Activated naive CD4-positive, alpha-beta T cell (primary cell): ENCODE results near the gene RASGRF1.
"Not testable (repeated sequence)": the region's sequence is repeated elsewhere in the genome, so short reads cannot be mapped to it uniquely, and the experiment has no call there.

Experiments used
- DNase-seq, 4 experiments: peaks; one replicate each; lab custom pipeline; 2025; lab: John Stamatoyannopoulos, UW

Gene RASGRF1, protein sequence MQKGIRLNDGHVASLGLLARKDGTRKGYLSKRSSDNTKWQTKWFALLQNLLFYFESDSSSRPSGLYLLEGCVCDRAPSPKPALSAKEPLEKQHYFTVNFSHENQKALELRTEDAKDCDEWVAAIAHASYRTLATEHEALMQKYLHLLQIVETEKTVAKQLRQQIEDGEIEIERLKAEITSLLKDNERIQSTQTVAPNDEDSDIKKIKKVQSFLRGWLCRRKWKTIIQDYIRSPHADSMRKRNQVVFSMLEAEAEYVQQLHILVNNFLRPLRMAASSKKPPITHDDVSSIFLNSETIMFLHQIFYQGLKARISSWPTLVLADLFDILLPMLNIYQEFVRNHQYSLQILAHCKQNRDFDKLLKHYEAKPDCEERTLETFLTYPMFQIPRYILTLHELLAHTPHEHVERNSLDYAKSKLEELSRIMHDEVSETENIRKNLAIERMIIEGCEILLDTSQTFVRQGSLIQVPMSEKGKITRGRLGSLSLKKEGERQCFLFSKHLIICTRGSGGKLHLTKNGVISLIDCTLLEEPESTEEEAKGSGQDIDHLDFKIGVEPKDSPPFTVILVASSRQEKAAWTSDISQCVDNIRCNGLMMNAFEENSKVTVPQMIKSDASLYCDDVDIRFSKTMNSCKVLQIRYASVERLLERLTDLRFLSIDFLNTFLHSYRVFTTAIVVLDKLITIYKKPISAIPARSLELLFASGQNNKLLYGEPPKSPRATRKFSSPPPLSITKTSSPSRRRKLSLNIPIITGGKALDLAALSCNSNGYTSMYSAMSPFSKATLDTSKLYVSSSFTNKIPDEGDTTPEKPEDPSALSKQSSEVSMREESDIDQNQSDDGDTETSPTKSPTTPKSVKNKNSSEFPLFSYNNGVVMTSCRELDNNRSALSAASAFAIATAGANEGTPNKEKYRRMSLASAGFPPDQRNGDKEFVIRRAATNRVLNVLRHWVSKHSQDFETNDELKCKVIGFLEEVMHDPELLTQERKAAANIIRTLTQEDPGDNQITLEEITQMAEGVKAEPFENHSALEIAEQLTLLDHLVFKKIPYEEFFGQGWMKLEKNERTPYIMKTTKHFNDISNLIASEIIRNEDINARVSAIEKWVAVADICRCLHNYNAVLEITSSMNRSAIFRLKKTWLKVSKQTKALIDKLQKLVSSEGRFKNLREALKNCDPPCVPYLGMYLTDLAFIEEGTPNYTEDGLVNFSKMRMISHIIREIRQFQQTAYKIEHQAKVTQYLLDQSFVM (N-terminal part only)

DNA sequence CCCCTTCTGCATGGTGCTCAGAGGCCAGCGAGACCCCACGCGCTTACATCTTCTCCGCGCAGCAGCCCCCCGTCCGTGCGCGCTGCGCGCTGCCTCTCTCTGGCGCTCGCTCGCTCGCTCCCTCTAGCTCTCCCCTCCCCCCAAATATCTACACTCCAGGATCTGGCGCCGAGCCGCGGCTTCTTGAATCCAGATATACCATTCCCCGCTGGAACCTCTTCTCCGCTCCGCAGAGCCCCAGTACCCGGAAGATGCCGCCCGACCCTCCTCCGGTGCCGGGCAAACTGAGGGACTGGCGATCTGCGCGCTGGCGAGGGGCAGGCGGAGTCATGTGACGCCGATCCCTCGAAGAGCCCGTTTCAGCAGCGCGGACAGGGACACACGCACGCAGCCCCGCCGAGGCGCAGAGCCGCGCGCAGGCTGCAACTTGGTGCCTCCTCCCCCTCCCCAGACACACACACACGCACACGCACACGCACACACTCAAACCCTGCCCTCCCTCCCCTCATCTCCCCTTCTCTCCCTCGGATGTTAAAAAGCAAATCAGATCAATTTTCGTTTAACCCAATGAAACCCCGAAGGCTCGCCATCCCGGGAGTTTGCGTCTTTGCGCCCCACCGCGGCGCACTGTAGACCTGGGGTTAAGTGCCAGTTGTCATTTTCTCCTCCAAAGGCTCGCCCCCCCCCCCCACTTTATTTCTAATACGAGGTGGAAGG is at the start of gene RASGRF1:
RASGRF1 (minus strand) TSS at position 294 of the 717 bp plus-strand sequence; CDS start at position 12, 282 bp downstream.
- DNase-seq: no peak

DNA sequence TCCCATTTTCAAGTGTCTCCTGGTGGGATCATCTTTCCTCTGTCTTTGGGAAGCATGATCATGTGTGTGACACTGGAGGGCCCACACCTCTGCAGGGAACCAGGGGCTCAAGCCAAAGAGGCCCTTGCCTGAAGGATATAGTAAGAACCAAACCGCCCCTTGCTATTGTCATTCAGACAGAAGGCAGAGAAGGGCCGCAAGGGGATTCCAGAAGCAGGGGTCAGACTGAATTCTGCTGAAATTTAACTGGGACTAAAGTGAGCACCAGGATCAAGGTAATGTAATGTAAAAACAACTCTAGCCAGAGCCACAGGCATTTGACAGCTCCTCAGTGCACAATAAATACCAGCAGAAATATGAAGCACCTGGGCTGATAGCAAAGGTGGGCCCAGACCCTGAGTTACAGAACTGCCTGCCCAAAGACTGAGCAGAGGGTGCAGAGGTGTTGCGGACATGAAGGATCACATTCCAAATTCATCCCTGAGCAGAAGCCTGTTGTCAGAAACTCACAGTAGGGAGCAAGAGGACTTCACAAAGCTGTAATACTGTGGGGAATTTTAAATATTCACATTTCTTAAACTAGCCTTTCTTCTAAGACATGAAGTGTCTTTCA is 46.0 kb upstream of the RASGRF1 start:
- no peak for DNase-seq

DNA sequence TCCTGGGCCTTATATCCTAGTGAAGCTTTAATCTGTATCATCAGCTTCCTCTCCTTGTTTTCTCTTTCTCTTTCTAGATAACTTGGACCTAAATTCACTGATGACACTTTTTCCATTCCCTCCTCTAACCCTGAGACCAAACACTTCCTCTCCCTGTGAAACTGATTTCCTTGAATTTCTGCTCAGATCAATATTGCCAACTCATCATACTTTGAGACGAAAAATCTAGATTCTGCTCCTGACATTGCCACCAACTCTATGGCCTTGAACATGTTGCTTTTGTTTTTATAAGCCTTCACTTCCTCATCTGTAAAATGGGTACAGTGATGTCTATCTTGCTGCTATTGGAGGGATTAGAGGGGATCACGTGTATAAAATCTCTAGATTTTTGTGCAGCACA is 42.7 kb upstream of the RASGRF1 start:
- no peak for DNase-seq

DNA sequence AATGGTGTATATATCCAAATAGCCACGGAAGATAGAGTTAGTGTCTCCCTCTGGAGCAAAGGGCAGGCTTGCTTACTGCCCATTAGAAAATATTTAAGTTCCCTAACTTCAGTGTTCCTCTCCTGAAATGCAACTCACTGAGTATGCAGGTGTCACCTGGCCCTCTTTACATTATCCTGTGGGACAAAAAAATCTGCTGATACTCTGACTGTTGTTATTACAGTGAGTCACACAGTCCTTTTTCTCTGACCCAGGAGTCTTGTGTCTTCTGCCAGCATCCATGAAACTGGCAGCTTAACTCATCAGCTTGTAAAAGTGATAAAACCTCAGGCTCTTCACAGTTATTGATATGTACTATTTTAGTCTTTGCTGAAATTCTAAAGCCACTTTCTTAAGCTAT is 42.2 kb upstream of the RASGRF1 start:
- DNase-seq: no peak

DNA sequence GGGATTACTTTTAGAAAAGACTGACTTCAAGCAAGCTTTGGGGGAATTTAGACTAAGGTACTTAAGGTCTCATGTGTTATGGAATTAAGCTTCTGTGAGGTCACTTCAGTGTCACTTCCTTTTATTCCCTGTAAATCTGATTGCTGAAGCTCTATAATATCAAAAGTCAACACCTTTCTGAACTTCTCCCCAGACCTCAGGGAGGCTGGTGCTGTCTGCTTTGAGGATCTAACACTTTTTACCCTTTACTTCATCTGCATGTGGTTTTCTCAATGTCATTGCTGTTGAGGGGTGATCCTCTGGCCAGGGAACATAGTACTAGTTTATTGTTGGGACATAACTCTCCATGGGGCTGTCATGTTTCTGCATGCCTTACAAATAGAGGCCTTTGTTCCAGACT is 41.8 kb upstream of the RASGRF1 start:
- DNase-seq: no peak

DNA sequence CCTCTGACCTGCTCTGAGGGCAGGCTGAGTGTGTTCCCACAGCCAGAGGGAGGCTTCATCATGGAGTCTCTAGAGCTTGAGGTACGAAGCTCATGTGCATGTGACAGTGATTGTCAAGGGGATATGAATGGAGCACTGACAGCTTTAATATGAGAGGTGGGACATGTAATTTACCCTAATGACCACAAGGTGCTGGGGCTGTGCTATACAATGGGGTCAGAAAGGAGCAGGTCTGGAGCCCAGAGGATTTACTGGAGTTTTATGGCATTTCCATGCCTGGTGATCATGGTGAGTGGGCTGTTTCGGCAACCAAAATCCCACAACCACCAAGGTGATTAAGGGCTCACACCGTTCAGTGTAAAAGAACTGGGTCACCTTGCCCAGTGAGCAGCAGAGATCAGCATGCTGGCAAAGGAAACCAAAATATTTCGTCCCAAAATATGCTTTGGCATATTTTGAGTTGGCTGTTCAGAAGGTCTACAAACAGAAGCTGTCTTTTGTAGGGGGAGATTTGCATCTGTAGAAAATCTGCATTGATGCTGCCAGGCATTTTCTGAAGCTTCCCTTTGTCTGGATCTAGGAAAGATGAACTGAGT is 40.1 kb upstream of the RASGRF1 start:
- DNase-seq: no peak

DNA sequence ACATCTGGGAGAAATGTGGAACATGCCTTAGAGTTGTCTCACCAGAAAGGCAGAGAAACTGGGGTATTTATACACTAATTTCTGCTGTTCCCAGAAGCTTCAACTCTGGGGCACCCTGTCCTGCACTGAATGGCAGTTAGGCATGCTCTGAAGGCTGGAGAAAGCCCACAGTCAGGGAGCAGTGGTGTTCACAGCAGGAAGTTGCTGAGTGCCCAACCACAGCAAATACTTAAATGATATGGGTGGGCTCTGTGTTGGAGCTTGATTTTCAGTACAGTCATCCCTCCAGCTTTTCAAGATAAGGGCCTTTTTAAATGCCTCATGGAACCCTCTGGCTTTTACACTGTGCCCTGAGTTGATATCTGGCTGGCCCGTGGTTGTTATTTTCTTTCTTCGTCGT is 38.7 kb upstream of the RASGRF1 start:
- no peak for DNase-seq

DNA sequence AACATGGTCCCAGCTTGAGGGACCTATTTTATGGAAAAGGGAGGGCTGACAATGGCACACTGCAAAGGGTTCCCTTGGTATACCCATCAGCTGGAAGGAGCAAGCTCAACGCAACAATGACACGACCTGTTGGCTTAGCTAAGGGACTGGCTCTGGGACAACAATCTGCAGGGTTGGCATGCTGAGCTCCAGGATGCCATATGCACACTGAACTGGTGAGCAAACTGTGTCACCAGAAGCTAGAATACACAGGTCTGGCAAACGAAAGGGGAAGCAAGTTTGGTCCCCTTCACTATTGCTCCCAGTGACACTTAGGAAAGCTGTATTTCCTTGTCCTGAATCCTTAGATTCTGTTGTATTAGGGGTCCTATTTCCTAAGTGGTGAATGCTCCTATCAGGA is 38.0 kb upstream of the RASGRF1 start:
- no peak for DNase-seq

DNA sequence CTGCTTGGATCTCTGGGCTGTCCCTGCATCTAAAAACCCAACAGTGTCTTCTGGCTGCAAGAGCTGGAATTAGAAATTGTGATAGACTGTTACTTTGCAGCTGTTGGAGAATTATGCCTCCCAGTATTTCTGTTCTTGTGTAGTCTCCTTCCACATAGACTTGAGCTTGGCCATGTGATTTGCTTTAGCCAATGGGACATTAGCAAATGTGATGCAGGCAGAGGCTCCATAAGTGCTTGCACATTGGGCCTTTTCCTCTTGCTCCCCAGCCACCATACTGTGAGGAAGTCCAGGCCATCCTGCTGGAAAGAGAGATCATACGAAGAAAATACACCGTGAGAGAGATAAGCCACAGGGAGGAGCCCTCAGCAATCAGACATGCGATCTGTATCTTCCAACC is 33.8 kb upstream of the RASGRF1 start:
- no peak for DNase-seq

DNA sequence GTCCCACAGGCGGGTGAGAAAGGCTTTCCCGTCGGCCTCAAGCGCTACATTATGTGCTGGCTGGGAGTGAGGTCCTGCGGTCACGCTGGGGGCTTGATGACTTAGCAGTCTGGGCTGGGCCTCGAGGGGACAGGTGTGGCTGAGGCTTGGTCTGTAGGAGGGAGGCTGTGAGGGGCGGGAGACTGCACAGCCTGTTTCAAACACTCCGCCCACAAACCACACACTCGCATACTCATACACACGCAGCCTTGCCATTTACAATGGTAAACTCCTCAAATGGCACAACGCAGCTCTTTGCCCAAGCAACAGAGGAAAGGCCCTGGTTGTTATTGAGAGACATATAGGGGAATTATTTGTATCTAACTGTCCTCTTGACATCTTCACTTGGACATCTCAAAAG is 32.4 kb upstream of the RASGRF1 start:
- no peak for DNase-seq

DNA sequence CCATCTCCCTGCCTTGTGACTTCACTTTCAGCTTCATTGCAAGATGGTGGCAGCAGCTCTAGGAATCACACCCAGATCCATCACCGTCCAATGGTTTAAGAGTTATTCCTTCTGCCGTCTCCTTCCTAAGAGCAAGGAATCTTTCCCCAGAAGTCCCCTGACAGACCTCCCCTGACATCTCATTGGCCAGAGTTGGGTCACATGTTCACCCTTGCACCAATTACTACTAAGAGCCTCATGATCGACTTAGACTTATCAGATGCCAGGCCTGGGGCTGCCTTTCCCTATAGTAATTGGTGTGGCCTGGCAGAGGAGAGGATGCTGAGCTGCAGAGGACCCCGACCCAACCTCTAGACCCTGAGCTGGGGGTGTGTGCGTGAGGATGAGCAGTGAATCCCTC is 31.8 kb upstream of the RASGRF1 start:
- no peak for DNase-seq

DNA sequence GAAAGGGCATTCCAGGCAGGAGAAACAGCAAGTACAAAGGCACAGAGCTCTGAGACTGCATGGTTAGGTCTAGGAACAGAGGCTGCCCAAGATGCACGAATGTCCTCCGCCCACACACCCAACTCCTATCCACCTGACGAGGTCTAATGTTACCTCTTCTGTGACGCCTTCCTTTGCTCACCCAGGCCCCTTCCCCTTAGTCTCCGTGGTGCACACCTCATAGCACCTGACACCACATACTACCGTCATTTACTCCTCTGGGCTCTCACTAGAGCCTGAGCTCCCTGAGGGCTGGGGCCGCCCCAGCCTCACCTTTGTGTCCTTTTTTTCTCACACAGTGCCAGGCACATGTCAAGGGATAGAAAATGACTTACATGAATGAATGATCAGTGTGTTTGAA is 31.0 kb upstream of the RASGRF1 start:
- no peak for DNase-seq

DNA sequence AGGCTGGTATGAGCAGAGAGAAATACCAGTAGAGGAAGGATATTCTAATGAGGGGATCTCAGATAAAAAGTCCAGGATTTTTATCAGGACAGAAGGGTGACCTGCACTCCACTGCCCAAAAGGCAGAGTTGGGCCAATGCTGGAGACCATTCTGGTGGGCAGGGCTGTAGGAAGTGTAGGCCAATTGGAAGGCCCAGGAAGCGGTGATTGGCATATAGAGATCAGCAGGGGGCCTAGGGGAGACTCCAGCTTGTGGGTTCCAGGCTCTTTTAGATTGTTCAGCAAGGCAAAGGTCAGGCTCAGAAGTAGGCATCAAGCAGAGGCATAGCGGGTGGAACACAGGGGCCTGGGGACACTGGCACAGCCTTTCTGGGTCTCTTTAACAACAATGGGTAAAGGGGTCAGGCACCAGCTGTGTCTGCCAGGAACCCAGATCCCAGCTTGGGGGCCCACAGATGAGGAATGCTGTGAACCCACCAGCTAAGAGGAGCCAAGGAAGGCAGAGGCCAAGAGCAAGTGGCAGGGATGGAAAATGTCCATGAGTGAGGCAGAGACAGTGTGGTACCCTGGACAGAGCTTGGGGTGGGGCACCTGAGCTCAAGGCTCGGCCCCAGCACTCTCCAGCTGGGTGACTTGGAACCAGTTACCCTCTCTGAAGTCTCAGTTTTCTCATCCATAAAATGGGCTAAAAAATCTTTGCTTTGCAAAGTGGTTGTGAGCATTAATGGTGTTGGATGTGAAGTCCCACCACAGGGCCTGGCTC is 27.0 kb upstream of the RASGRF1 start:
- DNase-seq: no peak

DNA sequence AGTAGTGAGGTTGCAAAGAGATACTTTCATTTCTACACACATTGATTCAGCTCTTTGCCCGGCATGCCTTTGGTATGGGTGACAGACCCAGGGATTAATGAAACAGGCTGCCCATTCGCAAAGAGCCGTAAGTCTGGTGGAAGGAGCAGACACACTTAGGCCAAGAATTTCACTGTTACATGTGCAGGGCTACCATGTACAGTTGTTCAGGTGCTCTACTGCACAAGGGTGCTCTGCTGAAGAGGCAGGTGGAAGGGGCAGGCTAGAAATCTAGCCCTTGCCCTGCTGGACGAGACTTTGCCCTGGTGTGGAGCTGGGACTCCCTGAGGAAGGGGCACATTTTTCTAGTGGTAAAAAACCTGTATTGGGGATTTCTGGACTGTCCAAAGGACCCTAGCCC is 26.2 kb upstream of the RASGRF1 start:
- no peak for DNase-seq

DNA sequence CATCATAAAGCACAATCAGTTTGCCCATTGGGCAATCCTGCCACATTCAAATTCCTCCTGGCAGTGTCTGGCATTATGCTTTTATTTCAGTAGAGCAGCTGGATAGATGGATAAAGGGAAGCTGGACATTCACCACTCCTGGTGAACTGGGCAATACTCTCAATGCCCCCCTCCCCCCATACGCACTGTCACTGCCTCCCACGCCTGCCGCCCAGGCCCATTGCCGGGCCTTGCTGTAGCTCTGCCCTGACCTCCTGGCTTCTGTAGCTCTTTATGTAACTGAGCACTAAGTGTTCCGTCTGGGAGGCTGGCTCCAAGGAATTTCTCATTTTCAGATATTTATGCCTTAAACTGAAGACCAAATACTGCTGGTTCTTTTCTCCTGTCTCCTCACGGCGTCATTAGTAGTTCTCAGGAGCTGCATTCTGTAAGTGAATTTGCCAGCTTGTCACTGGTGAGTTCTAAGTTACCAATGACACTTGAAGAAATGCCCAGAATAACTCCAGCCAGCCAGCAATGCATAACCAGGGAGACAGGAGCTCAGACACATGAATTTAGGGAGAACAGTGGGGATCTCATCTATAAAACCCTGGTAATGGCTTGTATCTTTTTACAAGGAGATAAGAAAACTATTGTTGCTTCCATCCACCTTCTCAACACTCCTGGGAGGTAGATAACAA is 25.5 kb upstream of the RASGRF1 start:
- DNase-seq: no peak

DNA sequence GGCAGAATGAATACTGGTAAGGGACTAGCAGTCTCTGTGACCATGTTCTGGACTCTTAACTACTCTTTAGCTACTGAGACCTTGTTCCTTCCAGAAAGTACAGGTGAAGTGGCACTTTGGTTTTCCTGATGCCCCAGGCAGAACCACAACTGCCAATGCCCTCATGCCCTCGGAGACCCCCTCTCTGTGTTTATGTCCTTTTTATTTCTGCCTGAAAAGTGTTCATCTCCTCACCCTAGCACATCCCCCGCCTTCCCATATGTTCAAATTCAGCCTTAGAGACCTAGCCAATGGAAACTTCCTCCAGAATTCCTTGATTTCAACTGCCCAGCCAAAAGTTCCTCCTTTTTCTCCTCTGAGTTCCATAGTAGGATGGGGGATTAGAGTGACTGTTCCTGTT is 23.3 kb upstream of the RASGRF1 start:
- DNase-seq: no peak

DNA sequence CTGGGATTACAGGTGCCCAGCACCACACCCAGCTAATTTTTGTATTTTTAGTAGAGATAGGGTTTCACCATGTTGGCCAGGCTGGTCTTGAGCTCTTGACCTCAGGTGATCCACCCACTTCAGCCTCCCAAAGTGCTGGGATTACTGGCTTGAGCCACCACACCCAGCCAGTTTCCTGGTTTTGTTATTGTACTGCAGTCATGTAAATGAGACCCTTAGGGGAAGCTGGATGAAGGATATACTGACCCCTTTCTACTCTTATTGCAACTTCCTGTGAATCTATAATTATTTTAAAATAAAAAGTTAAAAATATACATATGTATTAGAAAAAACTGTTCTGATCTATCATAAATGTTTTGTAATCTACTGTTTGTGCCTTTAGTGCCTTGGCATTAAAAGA is 20.8 kb upstream of the RASGRF1 start:
- not testable (repeated sequence) for DNase-seq

DNA sequence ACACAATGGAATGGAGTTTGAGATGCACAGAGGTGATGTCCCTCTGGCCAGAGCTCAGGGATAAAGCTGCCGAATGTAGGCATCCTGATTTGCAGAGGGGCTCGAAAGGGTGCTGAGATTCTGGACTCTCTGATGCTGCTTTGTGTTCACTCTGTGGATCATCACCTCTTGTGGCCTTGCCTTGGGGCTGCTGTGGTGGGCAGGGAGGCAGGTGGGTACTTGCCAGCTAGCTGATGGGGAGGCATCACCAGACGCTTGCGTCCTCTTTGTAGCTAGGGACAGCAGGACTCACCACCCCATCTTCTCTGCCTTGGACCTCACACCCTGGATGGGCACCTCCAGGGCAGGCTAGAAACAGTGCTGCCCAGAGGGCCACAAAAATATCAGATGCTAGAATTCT is 14.6 kb upstream of the RASGRF1 start:
- no peak for DNase-seq

DNA sequence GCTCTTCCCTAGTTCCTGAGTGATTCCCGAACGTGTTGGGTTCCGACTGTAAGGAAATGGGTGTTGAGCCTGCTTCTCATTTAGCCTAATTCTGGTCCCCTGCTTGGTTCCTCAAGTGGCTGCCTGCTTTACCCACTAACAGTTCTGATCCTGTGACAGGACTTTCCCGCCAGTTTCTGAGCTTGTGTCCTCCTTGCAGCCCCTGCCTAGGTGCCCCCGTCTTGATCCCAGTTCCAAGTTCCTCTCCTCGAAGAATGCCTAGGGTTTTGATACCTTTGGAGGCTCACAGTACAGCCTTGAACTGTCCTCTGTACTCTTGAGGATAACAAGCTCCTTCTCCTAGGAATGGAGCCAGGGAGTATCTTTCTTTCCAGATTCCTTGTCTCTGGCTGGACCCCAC is 12.0 kb upstream of the RASGRF1 start:
- no peak for DNase-seq
